ENCODE measurements around the gene NBPF20.
"Not testable (repeated sequence)": the region's sequence is repeated elsewhere in the genome, so short reads cannot be mapped to it uniquely, and the experiment has no call there.

NBPF20 gene

GRCh38 chr1:145425436-145426029 is at the start of gene NBPF20:
Gene NBPF20 (minus strand): TSS chr1:145425603. CDS start chr1:145405272, 20,331 bp downstream.
- DNase-seq (ENCODE audit: low spot score): peak; percentile 74

- not testable (repeated sequence) for DNase-seq (ENCODE audit: low spot score)
These were observed 49.5 kb upstream of the NBPF20 start for GRCh38 chr1:145474837-145475368.

GRCh38 chr1:145472731-145473130 is 47.3 kb upstream of the NBPF20 start:
- DNase-seq (ENCODE audit: low spot score): not testable (repeated sequence)

- DNase-seq (ENCODE audit: low spot score): not testable (repeated sequence)
These were observed 46.0 kb upstream of the NBPF20 start for GRCh38 chr1:145471365-145471764.

GRCh38 chr1:145465405-145466144 is 40.2 kb upstream of the NBPF20 start:
- DNase-seq (ENCODE audit: low spot score): peak; percentile 68

GRCh38 chr1:145464708-145465336 is 39.4 kb upstream of the NBPF20 start:
- not testable (repeated sequence) for DNase-seq (ENCODE audit: low spot score)

GRCh38 chr1:145464017-145464416 is 38.6 kb upstream of the NBPF20 start:
- not testable (repeated sequence) for DNase-seq (ENCODE audit: low spot score)

- not testable (repeated sequence) for DNase-seq (ENCODE audit: low spot score)
These were observed 35.3 kb upstream of the NBPF20 start for GRCh38 chr1:145460684-145461083.

- not testable (repeated sequence) for DNase-seq (ENCODE audit: low spot score)
These were observed 34.6 kb upstream of the NBPF20 start for GRCh38 chr1:145460048-145460447.

GRCh38 chr1:145459591-145459990 is 34.2 kb upstream of the NBPF20 start:
- DNase-seq (ENCODE audit: low spot score): not testable (repeated sequence)

GRCh38 chr1:145459063-145459462 is 33.7 kb upstream of the NBPF20 start:
- not testable (repeated sequence) for DNase-seq (ENCODE audit: low spot score)

GRCh38 chr1:145454824-145455177 is 29.4 kb upstream of the NBPF20 start:
- not testable (repeated sequence) for DNase-seq (ENCODE audit: low spot score)

- DNase-seq (ENCODE audit: low spot score): not testable (repeated sequence)
These were observed 28.7 kb upstream of the NBPF20 start for GRCh38 chr1:145453873-145454823.

GRCh38 chr1:145452506-145452905 is 27.1 kb upstream of the NBPF20 start:
- not testable (repeated sequence) for DNase-seq (ENCODE audit: low spot score)

- not testable (repeated sequence) for DNase-seq (ENCODE audit: low spot score)
These were observed 26.5 kb upstream of the NBPF20 start for GRCh38 chr1:145451914-145452313.

- not testable (repeated sequence) for DNase-seq (ENCODE audit: low spot score)
These were observed 19.8 kb upstream of the NBPF20 start for GRCh38 chr1:145445219-145445618.

- not testable (repeated sequence) for DNase-seq (ENCODE audit: low spot score)
These were observed 16.9 kb upstream of the NBPF20 start for GRCh38 chr1:145442340-145442739.

- not testable (repeated sequence) for DNase-seq (ENCODE audit: low spot score)
These were observed 6.2 kb upstream of the NBPF20 start for GRCh38 chr1:145431363-145432256.

- DNase-seq (ENCODE audit: low spot score): not testable (repeated sequence)
These were observed 5.4 kb upstream of the NBPF20 start for GRCh38 chr1:145430830-145431229.

- not testable (repeated sequence) for DNase-seq (ENCODE audit: low spot score)
These were observed 3.9 kb upstream of the NBPF20 start for GRCh38 chr1:145429329-145429728.
